SK-N-SH (cell line): ENCODE results near the gene DEPDC5. TPM values are rescaled to one million over a fixed set of nuclear protein-coding genes. Genes with fewer than 3 reads are reported as not detected.

Experiments
- CTCF ChIA-PET: fragments of 300-600, 350-600 bp; formaldehyde crosslinking; extraction: SDS; loops from one replicate; lab custom pipeline; 2021; lab: Yijun Ruan, JAX
- POLR2A ChIA-PET: fragments of 350-600 bp; sonication (Branson Sonifier 250); formaldehyde crosslinking; extraction: SDS; loops from one replicate; lab custom pipeline; 2020; ENCODE audit warnings: antibody characterized with exemption, inconsistent platforms; lab: Yijun Ruan, JAX
- DNase-seq: peaks from one replicate; pipeline ENCODE4 v3.0.0; 2012
- H2AFZ ChIP-seq: fragments of 200-600 bp; sonication (generic); 2 replicates; pipeline ENCODE4 v1.8.1; 2016; ENCODE audit warnings: antibody characterized with exemption, mild to moderate bottlenecking, low read depth
- H3F3A ChIP-seq: fragments of 200-600 bp; sonication (generic); replicated peaks from 2 replicates; pipeline ENCODE3; 2016; ENCODE audit warnings: antibody characterized with exemption, mild to moderate bottlenecking; ENCODE audit not compliant: insufficient read depth
- H3K27ac ChIP-seq, 2 experiments: fragments of 200-500 bp in 1 of 2; fragments of 200-600 bp in 1 of 2; sonication (Bioruptor generic) in 1 of 2; sonication (generic), shearing (Covaris generic) in 1 of 2; 2 replicates each; pipeline versions ENCODE4 v1.5.1 to v1.6.1; 2014 to 2016; ENCODE audit warnings: low read depth in 2 of 2, inconsistent platforms in 1 of 2, low read length in 1 of 2, mild to moderate bottlenecking in 1 of 2, mixed read lengths in 1 of 2
- H3K27me3 ChIP-seq: fragments of 200-600 bp; sonication (generic), shearing (Covaris generic); 2 replicates; pipeline ENCODE4 v1.6.1; 2016; ENCODE audit warnings: mixed run types; ENCODE audit not compliant: insufficient read depth
- H3K36me3 ChIP-seq, 2 experiments: fragments of 200-500 bp in 1 of 2; fragments of 200-600 bp in 1 of 2; sonication (Bioruptor generic) in 1 of 2; sonication (generic) in 1 of 2; replicated peaks in 1 of 2; 2 replicates each; pipeline versions ENCODE3 to v1.5.1; 2014 to 2016; ENCODE audit warnings: low read length in 1 of 2, mild to moderate bottlenecking in 1 of 2; ENCODE audit not compliant: insufficient read depth in 2 of 2, control insufficient read depth in 1 of 2
- H3K4me1 ChIP-seq, 2 experiments: fragments of 200-500 bp in 1 of 2; fragments of 200-600 bp in 1 of 2; sonication (Bioruptor generic) in 1 of 2; sonication (generic), shearing (Covaris generic) in 1 of 2; 2 replicates each; pipeline versions ENCODE4 v1.5.1 to v1.6.1; 2014 to 2016; ENCODE audit warnings: low read depth in 1 of 2, low read length in 1 of 2, mixed run types in 1 of 2; ENCODE audit not compliant: insufficient read depth in 2 of 2, control insufficient read depth in 1 of 2
- H3K4me2 ChIP-seq: fragments of 200-600 bp; sonication (generic), shearing (Covaris generic); 2 replicates; pipeline ENCODE4 v1.6.1; 2017; ENCODE audit warnings: mixed run types
- H3K4me3 ChIP-seq, 2 experiments: fragments of 200-500 bp in 1 of 2; fragments of 200-600 bp in 1 of 2; sonication (Bioruptor generic) in 1 of 2; sonication (generic), shearing (Covaris generic) in 1 of 2; 2 replicates each; pipeline versions ENCODE4 v1.5.1 to v1.8.1; 2014 to 2016; ENCODE audit warnings: low read depth in 2 of 2, inconsistent platforms in 1 of 2, low read length in 1 of 2, mild to moderate bottlenecking in 1 of 2, mixed read lengths in 1 of 2, moderate library complexity in 1 of 2
- H3K79me2 ChIP-seq: fragments of 200-600 bp; sonication (generic); 2 replicates; pipeline ENCODE4 v1.8.1; 2017; ENCODE audit warnings: mild to moderate bottlenecking; ENCODE audit not compliant: insufficient read depth
- H3K9ac ChIP-seq: fragments of 200-600 bp; sonication (generic); 2 replicates; pipeline ENCODE4 v1.6.1; 2017; ENCODE audit warnings: mixed run types
- H3K9me2 ChIP-seq: fragments of 200-600 bp; sonication (generic); 2 replicates; pipeline ENCODE4 v1.6.1; 2017; ENCODE audit warnings: mixed run types
- H3K9me3 ChIP-seq: fragments of 200-600 bp; sonication (generic); 2 replicates; pipeline ENCODE4 v1.6.1; 2017; ENCODE audit warnings: mixed run types, mild to moderate bottlenecking, moderate library complexity
- H4K20me1 ChIP-seq: fragments of 200-600 bp; sonication (generic); 2 replicates; pipeline ENCODE4 v1.6.1; 2017; ENCODE audit warnings: mild to moderate bottlenecking, mixed run types; ENCODE audit not compliant: insufficient read depth
- EP300 ChIP-seq, 2 experiments: IDR thresholded peaks; 2 replicates each; pipeline versions ENCODE4 v1.4.0 to v1.6.1; 2012; ENCODE audit warnings: borderline replicate concordance in 1 of 2, low read depth in 1 of 2, low read length in 1 of 2
- EZH2phosphoT487 ChIP-seq: fragments of 200-600 bp; sonication (generic); IDR thresholded peaks from 2 replicates; pipeline ENCODE4 v1.6.1; 2017; ENCODE audit warnings: low read depth, mixed run types, mild to moderate bottlenecking, antibody characterized with exemption, moderate library complexity, borderline replicate concordance
- FOSL2 ChIP-seq: IDR thresholded peaks from 2 replicates; pipeline ENCODE4 v1.4.0; 2012; ENCODE audit warnings: low read depth, mild to moderate bottlenecking, moderate library complexity, borderline replicate concordance
- FOXM1 ChIP-seq: IDR thresholded peaks from 2 replicates; pipeline ENCODE4 v1.4.0; 2012; ENCODE audit warnings: low read depth, mild to moderate bottlenecking
- GABPA ChIP-seq: IDR thresholded peaks from 2 replicates; pipeline ENCODE4 v1.4.0; 2012; ENCODE audit warnings: low read depth, mild to moderate bottlenecking
- IRF3 ChIP-seq: fragments of 150-350 bp; IDR thresholded peaks from 2 replicates; pipeline ENCODE4 v1.6.1; 2016; ENCODE audit warnings: mild to moderate bottlenecking, low read depth, low read length
- MEF2A ChIP-seq: IDR thresholded peaks from 2 replicates; pipeline ENCODE4 v1.4.0; 2012; ENCODE audit warnings: low read depth, borderline replicate concordance
- MXI1 ChIP-seq: IDR thresholded peaks from 2 replicates; pipeline ENCODE4 v1.6.1; 2012; ENCODE audit warnings: mild to moderate bottlenecking, low read depth, low read length, improper control_type of control experiment
- POLR2AphosphoS5 ChIP-seq: IDR thresholded peaks from 2 replicates; pipeline ENCODE4 v1.6.1; 2012; ENCODE audit warnings: low read depth, low read length
- REST ChIP-seq: IDR thresholded peaks from 2 replicates; pipeline ENCODE4 v1.6.1; 2012; ENCODE audit warnings: mild to moderate bottlenecking, low read depth, low read length, moderate library complexity
- RXRA ChIP-seq: IDR thresholded peaks from 2 replicates; pipeline ENCODE4 v1.4.0; 2012; ENCODE audit warnings: low read depth, mild to moderate bottlenecking, borderline replicate concordance
- TEAD4 ChIP-seq: IDR thresholded peaks from 2 replicates; pipeline ENCODE4 v1.4.0; 2012; ENCODE audit warnings: mild to moderate bottlenecking, borderline replicate concordance; ENCODE audit not compliant: insufficient read depth
- YY1 ChIP-seq: IDR thresholded peaks from 2 replicates; pipeline ENCODE4 v1.4.0; 2012; ENCODE audit warnings: low read depth, mild to moderate bottlenecking
- WGBS: methylation state at CpG from one replicate; pipeline ENCODE4 v1.1.6; 2017; ENCODE audit warnings: low lambda C conversion rate; 5-methylcytosine and 5-hydroxymethylcytosine counted together
- polyA plus RNA-seq, 3 experiments: library from polyadenylated mRNA; depleted of rRNA; stranded (reverse); fragments of >200 nt; gene quantifications; 2 replicates each; pipeline ENCODE4 v1.2.3, GENCODE V29; 2012
- TF ChIP-seq, protein P1 (sequence below): IDR thresholded peaks from 2 replicates; pipeline ENCODE4 v1.4.0; 2012; ENCODE audit warnings: low read depth, borderline replicate concordance
- TF ChIP-seq, protein P2 (sequence below): IDR thresholded peaks from 2 replicates; pipeline ENCODE4; 2012

Gene DEPDC5
- polyA plus RNA-seq, 1 of the 3 experiments (the other 2 are of a cell fraction) = 7.8 TPM

GRCh38 chr22:31898926-31899325, 145.1 kb downstream of the DEPDC5 start:
- Histone ChIP-seq H3K9me2 (no peaks in the 10 kb centered on the region), H3K4me3 (no peak overlapping the region), H3K9ac (no peak overlapping the region), H3K27ac (peak overlapping the region in 1 of 2 experiments; percentile 48; a peak in 1 of 4 replicates), H3K79me2 (no peaks in the 10 kb centered on the region), H3K4me2 (no peak overlapping the region), H4K20me1 (no peaks in the 10 kb centered on the region), H3F3A (no peaks in the 10 kb centered on the region), H3K9me3 (no peaks in the 10 kb centered on the region), H3K27me3 (no peaks in the 10 kb centered on the region), H3K4me1 (peaks cover 0 to 11% of the 10 kb centered on the region in 2 experiments; a peak in 2 of 4 replicates), H3K36me3 (peaks cover 10 to 12% of the 10 kb centered on the region in 2 experiments), H2AFZ (no peak overlapping the region)
- peak; percentile 45 for DNase-seq
- TF ChIP-seq EP300 (IDR thresholded peaks at IDR 0.05; ENCODE audit: borderline replicate concordance in 1 of 2, low read depth in 1 of 2, low read length in 1 of 2) (no peak), YY1 (no peak), EZH2phosphoT487 (no peak), MEF2A (no peak), IRF3 (no peak), MXI1 (no peak), FOXM1 (no peak), FOSL2 (no peak), RXRA (no peak)
- TF ChIP-seq, protein P1, sequence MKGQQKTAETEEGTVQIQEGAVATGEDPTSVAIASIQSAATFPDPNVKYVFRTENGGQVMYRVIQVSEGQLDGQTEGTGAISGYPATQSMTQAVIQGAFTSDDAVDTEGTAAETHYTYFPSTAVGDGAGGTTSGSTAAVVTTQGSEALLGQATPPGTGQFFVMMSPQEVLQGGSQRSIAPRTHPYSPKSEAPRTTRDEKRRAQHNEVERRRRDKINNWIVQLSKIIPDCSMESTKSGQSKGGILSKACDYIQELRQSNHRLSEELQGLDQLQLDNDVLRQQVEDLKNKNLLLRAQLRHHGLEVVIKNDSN = no peak
- CTCF ChIA-PET = interaction anchor here (1.3 to 1.4 kb wide), 2 partner anchors 71 to 233 kb away, joined by 4 to 5 read pairs; no protein-coding TSS in a partner anchor
- 100% methylated on average over 1 of the region's 2 CpGs for WGBS
- POLR2A ChIA-PET = interaction anchor here (1.3 kb wide), 1 partner anchor 20 kb away, joined by 3 read pairs; no protein-coding TSS in a partner anchor

DNA sequence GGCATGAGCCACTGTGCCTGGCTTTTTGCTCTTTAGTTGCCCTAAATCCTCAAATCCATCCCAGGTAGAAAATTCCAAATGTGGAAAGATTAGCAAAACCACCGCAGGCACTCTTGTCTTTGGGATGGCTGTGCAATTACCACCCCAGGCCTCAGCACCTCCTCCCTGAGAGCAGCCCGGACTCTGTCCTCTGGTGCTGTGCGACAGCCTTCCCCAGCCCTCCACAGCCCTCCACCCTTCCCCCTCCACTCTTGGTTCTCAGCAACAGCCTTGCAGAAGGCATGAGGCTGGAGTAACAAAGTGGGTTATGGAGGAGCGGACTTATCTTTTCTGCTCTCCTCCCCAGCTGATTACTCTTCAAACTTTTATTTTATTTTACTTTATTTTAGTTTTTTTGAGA, 145.8 kb downstream of the DEPDC5 start:
- Histone ChIP-seq H3K27me3 (no peaks in the 10 kb centered on the region), H3K79me2 (no peaks in the 10 kb centered on the region), H3K9me2 (no peaks in the 10 kb centered on the region), H3F3A (no peaks in the 10 kb centered on the region), H3K27ac (no peak overlapping the region), H2AFZ (no peak overlapping the region), H3K36me3 (peaks cover 10 to 12% of the 10 kb centered on the region in 2 experiments), H3K9ac (no peak overlapping the region), H3K4me3 (no peak overlapping the region), H4K20me1 (no peaks in the 10 kb centered on the region), H3K9me3 (no peaks in the 10 kb centered on the region), H3K4me2 (no peak overlapping the region), H3K4me1 (peaks cover 0 to 11% of the 10 kb centered on the region in 2 experiments; a peak in 2 of 4 replicates)
- DNase-seq = no peak
- TF ChIP-seq, protein P2, sequence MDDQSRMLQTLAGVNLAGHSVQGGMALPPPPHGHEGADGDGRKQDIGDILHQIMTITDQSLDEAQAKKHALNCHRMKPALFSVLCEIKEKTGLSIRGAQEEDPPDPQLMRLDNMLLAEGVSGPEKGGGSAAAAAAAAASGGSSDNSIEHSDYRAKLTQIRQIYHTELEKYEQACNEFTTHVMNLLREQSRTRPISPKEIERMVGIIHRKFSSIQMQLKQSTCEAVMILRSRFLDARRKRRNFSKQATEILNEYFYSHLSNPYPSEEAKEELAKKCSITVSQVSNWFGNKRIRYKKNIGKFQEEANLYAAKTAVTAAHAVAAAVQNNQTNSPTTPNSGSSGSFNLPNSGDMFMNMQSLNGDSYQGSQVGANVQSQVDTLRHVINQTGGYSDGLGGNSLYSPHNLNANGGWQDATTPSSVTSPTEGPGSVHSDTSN = no peak
- no peak for TF ChIP-seq EP300 (IDR thresholded peaks at IDR 0.05; ENCODE audit: borderline replicate concordance in 1 of 2, low read depth in 1 of 2, low read length in 1 of 2)
- TF ChIP-seq MXI1 = no peak
- no peak for TF ChIP-seq MEF2A
- TF ChIP-seq FOXM1 = no peak
- TF ChIP-seq GABPA = no peak
- no peak for TF ChIP-seq POLR2AphosphoS5
- no peak for TF ChIP-seq REST
- no peak for TF ChIP-seq TEAD4
- no peak for TF ChIP-seq YY1
- CTCF ChIA-PET = no interaction called here
- WGBS = 100% methylated on average over 4 of the region's 4 CpGs
- POLR2A ChIA-PET = no interaction called here
